Activated CD4-positive, alpha-beta T cell treated with anti-CD3 and anti-CD28 coated beads, Interleukin-2, Interleukin-6, amounts not matched to agents 100 ng/mL and 50 ng/mL, durations not matched to agents 16 hours and 8 hours (primary cell): ENCODE measurements around the gene MEI4.
"Not testable (repeated sequence)": the region's sequence is repeated elsewhere in the genome, so short reads cannot be mapped to it uniquely, and the experiment has no call there.

Source experiments
- DNase-seq: peaks from one replicate; pipeline ENCODE4 v3.0.0-alpha.2; 2020

Gene MEI4

DNA sequence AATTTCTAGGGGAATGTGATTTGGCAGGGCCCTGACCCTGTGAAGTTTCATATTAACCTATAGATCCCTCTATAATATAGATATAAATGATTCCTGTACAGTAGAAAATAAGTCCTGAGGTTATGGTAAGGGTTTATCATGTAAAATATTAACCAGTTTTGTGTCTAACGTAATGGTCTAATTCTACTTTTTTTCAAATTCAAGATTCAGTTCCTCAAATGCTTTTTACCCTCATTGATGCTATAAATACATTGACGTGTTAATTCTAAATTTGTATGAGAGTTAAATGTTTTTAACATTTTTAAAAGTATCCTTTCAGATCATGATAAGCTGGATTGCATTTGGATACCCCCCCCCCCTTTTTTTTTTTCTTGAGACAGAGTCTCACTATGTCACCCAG lies 169.4 kb downstream of the MEI4 start:
- DNase-seq, result no peak

DNA sequence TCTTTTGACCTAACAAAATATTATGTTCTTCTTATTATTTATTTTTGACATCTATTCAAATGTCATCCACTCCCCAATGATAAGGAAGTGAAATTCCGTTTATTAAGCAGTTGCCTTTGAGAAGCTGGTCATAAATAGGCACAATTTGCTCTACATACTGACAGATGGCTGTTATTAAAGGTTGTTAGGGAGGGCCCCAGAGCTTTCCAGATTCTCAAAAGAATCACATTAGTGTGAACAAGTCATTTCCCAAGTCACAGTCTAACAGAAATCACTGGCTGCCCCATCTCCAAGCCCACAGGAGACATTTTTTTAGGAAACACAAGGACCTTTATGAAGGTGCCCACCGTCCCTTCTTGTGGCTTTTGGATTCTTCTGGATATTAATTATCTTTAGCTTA lies 172.4 kb downstream of the MEI4 start:
- DNase-seq, result no peak

DNA sequence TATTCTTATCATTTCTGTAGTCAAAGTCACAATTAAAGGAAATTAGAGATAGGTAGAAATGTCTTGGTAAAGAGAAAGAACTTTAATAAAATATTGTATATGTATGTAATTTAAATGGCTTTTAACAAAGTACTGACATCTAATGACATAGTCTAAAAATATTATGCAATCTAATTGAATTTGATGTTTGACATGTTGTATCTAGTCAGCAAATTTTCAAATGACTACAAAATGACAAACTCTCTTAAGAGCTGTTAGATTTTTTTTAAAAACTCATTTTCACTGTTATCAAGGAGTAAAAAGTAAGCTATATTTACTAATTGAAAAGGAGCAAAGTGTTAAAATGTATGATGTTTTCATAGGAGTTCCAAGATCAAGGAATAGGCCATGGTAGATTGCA lies 176.9 kb downstream of the MEI4 start:
- DNase-seq, result no peak

- not testable (repeated sequence) for DNase-seq
Measured at GRCh38 chr6:77833749-77834148, 180.9 kb downstream of the MEI4 start.

- no peak for DNase-seq
Measured at GRCh38 chr6:77834591-77834996, 181.8 kb downstream of the MEI4 start.

- no peak for DNase-seq
Measured at GRCh38 chr6:77837034-77837784, 184.4 kb downstream of the MEI4 start.

DNA sequence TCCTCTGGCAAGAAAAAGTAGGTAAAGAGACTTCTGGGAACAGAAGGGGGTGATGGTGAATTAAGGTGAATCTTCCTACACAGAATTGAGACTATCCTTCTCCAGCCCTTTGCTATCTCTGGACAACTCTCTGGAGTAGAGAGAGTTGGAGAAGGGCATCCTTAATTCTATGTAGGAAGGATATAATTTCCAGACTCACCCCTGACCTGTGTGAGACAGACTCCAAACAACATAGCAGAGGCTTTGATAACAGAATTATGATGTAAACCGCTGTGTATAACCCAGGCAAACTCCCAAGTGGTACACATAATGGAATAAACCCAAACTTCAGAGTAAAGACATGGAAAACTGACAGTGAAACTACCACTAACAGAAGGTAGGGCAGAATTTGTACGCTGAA lies 186.5 kb downstream of the MEI4 start:
- DNase-seq, result no peak

DNA sequence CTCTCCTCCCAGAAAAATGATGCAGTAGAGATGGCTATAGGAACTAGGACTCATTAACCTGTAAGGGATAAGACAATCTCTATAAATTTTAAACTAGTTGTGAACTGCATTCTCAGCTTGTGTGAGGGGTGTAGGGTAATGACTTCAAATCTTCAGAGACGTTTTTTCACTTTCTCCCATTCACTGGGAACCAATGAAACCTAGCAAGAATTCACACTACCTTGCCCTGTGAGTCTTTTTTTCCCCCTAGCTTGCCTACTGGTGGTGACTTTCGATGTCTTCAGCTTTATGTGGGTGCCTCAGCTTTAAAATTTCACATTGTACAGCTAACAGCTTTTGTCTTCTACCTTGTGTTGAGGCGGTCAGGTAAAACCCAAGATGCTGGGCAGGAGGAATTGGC lies 192.0 kb downstream of the MEI4 start:
- DNase-seq, result no peak

- DNase-seq, result no peak
Measured at GRCh38 chr6:77853401-77853800, 200.6 kb downstream of the MEI4 start.

DNA sequence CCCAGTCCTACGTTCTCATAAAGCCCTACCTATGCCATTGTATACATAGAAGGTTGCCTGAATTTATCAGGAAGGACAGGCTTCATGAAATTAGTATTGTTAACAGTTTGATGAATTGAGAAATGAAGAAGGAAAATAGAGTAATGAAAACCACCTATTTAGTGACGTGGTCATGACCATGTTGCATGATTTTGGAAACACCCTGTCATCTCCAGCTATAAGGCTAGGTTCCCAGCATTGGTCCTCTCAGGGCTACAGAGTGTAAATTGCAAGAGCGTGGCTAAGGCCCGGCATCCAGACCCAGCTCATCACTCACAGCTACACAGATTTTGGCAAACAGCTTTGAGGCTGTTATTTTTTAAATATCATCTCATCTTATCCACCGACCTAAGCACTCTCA lies 203.6 kb downstream of the MEI4 start:
- DNase-seq, result no peak

DNA sequence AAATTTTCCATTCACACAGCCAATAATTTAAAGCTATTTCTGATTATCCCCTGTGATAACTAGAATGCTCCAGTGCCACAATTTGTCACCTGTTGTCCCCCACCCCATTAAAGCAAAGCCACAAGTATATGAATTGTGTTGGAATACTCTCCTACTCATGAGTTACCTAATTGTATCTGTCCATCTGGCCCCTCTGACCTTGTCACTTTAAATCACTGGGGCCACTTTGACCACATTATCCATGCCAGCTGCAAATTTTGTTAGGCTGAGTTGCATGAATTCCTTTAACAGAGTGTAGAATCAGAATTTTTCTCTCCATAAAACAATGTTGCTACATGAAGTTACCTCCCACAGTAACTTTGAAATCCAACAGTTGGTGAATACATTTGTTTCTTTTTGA lies 204.6 kb downstream of the MEI4 start:
- DNase-seq, result no peak

DNA sequence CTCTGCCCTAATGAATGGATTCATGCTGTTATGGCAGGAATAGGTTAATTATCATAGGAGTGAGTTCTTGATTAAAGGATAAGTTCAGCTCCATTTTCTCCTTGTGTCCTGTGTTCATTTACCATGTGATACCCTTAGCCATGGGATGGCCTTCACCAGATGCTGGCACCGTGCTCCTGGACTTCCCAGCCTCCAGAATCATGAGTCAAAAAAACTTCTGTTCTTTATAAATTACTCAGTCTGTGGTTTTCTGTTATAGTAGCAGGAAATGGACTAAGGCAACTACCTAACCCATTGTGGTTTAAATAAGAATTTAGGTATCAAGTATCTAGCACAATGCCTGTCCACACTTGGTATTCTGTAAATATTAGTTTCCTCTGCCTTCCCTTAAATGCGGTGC lies 223.5 kb downstream of the MEI4 start:
- no peak for DNase-seq

DNA sequence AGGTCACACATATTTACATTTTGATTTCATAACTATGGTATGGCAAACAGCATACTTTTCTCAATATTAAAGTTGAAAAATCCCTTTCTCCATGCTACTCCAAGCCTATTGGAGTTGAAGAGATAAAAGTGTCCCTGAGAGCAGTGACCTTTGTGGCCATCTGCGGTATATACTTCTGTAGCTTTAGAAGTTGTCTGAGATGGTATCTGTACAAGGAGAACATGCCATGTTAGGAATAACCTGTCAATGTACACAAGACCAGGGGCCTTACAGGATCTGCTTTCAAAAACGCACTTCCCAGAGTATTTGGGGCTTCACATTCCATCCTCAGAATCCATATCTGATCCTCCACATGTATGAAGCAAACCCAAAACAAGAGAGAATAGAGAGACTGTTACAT lies 226.7 kb downstream of the MEI4 start:
- DNase-seq, result no peak

GRCh38 chr6:77880501-77880900 lies 227.7 kb downstream of the MEI4 start:
- no peak for DNase-seq

GRCh38 chr6:77883851-77884250 lies 231.0 kb downstream of the MEI4 start:
- DNase-seq, result no peak

- DNase-seq, result no peak
Measured at GRCh38 chr6:77893391-77893790, 240.6 kb downstream of the MEI4 start.

DNA sequence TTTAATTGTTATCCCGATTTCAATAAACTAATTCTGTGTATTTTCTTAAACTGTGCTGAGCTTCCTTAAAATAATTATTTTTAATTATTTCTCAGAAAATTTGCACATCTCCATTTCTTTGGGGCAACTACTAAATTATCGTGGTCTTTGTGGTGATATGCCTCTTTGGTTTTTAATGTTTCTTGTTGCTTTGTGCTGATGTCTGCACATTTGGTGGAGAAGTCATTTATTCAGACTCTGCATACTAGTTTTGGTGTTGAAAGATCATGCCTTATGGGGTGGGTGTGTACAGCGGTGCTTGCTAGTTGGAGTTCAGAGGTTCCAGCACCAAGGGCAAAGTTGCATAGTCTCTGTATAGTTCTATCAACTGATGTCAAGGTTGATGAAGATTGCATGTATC lies 253.2 kb downstream of the MEI4 start:
- DNase-seq, result no peak

- no peak for DNase-seq
Measured at GRCh38 chr6:77910826-77911225, 258.0 kb downstream of the MEI4 start.

GRCh38 chr6:77926198-77926751 lies 273.4 kb downstream of the MEI4 start:
- DNase-seq, result no peak

DNA sequence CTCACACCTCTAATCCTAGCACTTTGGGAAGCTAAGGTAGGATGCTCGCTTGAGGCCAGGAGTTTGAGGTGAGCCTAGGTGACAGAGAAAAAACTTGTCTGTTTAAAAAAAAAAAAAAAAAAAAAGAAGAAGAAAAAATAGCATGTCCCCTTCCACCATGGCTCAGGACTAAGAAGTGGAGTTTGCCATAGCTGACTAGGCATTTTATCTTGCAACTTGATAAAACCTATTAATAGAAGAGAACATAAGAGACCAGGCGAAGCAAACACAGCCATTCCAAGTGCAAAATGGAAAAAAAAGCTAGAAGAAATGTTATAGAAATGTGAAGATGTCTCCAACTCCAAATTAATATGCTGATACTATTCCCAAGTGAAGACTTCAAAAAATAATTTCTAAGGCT lies 277.5 kb downstream of the MEI4 start:
- DNase-seq, result no peak

DNA sequence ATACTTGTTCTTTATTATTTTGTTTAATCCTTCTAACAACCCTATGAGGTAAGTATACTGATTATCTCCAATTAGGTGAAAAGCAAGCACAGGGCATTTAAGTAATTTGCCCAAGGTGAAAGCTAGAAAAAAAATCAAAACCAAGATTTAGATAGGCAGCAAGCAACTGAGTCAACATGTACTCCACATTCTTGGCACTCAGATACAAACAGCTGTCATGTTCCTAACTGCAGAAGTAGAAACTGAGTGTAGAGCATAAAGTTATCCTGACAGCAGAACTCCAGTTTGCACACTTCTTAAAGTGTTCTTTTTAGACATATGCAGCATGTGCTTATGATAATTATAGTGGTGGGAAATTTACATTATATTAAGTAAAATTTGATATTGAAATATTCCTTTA lies 278.1 kb downstream of the MEI4 start:
- DNase-seq, result no peak

DNA sequence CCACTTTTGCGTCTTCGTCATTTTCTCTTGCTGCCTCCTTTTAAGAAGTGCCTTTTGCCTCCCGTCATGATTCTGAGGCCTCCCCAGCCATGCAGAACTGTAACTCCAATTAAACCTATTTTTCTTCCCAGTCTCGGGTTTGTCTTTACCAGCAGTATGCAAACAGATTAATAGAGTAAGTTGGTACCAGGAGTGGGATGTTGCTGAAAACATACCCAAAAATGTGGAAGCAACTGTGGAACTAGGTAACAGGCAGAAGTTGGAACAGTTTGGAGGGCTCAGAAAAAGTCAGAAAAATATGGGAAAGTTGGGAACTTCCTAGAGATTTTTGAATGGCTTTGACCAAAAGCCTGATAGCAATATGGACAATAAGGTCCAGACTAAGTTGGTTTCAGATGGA lies 309.2 kb downstream of the MEI4 start:
- DNase-seq, result no peak

- no peak for DNase-seq
Measured at GRCh38 chr6:77965449-77965848, 312.6 kb downstream of the MEI4 start.

DNA sequence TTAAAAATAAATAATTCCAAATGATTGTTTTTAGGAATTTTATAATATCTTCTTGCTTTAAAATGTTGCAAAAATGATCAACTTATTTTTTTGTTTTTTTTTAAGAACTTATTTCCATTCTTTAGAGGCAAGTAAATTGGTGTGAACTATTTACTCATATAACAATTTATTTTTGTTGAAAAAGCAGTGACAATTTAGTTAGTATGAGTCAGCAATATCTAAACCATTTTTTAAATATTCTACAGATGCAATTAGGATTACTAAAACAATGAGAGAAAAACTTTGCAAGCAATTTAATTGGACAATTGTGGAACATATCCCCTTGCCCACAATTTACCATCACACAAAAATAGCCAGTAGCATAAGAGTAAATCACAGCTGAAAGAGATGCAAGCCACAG lies 319.5 kb downstream of the MEI4 start:
- DNase-seq, result no peak
